ENCODE measurements around the gene UTP18. TPM values are rescaled to one million over a fixed set of nuclear protein-coding genes. Genes with fewer than 3 reads are reported as not detected.

Gene UTP18
- total and polyA plus RNA-seq, 9 of the 15 experiments (the other 6 are each of a cell fraction or from before 2014, with no cell fraction given) = 31.1 to 99.2 (median 66.7) TPM

- Histone ChIP-seq H3K27me3 (ENCODE audit: control insufficient read depth in 2 of 2, insufficient read depth in 2 of 2, low read length in 2 of 2) (peaks cover 2 to 24% of the 10 kb centered on the region in 2 experiments; a peak in 3 of 5 replicates), H3K9me3 (replicated peaks; ENCODE audit: control insufficient read depth, insufficient read depth, low read depth, low read length) (no peaks in the 10 kb centered on the region), H3K36me3 (ENCODE audit: control insufficient read depth, insufficient read depth, low read length) (no peaks in the 10 kb centered on the region), H3K27ac (ENCODE audit: extremely low read depth, low read depth, low read length) (no peak overlapping the region), H3K4me3 (no peak overlapping the region), H3K9me1 (ENCODE audit: control insufficient read depth, insufficient read depth, low read length) (no peaks in the 10 kb centered on the region), H3K4me2 (ENCODE audit: insufficient read depth, low read length) (no peak overlapping the region), H3K79me2 (ENCODE audit: control insufficient read depth, insufficient read depth, low read length) (no peaks in the 10 kb centered on the region), H4K20me1 (replicated peaks; ENCODE audit: control insufficient read depth, insufficient read depth, low read length) (no peaks in the 10 kb centered on the region; the same call in 1 of the 2 replicates), H3K4me1 (replicated peaks in 1 of 2; ENCODE audit: control insufficient read depth in 2 of 2, insufficient read depth in 2 of 2, low read length in 2 of 2) (peaks cover 0 to 4% of the 10 kb centered on the region in 2 experiments; a peak in 2 of 5 replicates), H2AFZ (ENCODE audit: low read depth, low read length) (no peak overlapping the region), H3K9ac (ENCODE audit: insufficient read depth in 1 of 2, low read depth in 2 of 2, low read length in 2 of 2) (no peak overlapping the region)
- in situ Hi-C loops (cut with MboI) = no loop called here
- no peak for DNase-seq (ENCODE audit: extremely low read depth in 1 of 4, low spot score in 3 of 4)
- FAIRE-seq = no peak
- intact Hi-C loops (cut with micrococcal nuclease) = no loop called here
- no TSS peak for BruUV-seq (replicated peaks)
- ChIA-PET POLR2A (no interaction called here), CTCF (ENCODE audit: low intra/inter-chr PET ratio) (no interaction called here)
- WGBS (ENCODE audit: insufficient coverage, low coverage, missing lambda C conversion rate) = 4% methylated on average over 3 of the region's 3 CpGs
- no peak for ATAC-seq
- TF ChIP-seq, protein P1, sequence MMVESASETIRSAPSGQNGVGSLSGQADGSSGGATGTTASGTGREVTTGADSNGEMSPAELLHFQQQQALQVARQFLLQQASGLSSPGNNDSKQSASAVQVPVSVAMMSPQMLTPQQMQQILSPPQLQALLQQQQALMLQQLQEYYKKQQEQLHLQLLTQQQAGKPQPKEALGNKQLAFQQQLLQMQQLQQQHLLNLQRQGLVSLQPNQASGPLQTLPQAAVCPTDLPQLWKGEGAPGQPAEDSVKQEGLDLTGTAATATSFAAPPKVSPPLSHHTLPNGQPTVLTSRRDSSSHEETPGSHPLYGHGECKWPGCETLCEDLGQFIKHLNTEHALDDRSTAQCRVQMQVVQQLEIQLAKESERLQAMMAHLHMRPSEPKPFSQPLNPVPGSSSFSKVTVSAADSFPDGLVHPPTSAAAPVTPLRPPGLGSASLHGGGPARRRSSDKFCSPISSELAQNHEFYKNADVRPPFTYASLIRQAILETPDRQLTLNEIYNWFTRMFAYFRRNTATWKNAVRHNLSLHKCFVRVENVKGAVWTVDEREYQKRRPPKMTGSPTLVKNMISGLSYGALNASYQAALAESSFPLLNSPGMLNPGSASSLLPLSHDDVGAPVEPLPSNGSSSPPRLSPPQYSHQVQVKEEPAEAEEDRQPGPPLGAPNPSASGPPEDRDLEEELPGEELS (CRISPR knock-in tag; IDR thresholded peaks at IDR 0.05; ENCODE audit: borderline replicate concordance) = no peak
- TF ChIP-seq SFPQ (IDR thresholded peaks at IDR 0.05; ENCODE audit: low read depth, low read length) (no peak), KDM4B (IDR thresholded peaks at IDR 0.05; ENCODE audit: borderline replicate concordance in 2 of 2, low read depth in 1 of 2) (no peak), DEAF1 (CRISPR knock-in tag; IDR thresholded peaks at IDR 0.05) (no peak), JUNB (CRISPR knock-in tag; conservative IDR thresholded peaks at IDR 0.05) (no peak), NCOA2 (IDR thresholded peaks at IDR 0.05; ENCODE audit: partially characterized antibody in 2 of 2) (no peak), SMAD1 (IDR thresholded peaks at IDR 0.05; ENCODE audit: low read depth, low read length, partially characterized antibody) (no peak), ZNF764 (CRISPR knock-in tag; IDR thresholded peaks at IDR 0.05; ENCODE audit: low read depth) (no peak), GTF2F1 (IDR thresholded peaks at IDR 0.05; ENCODE audit: low read depth, low read length) (no peak), ETV1 (tag; conservative IDR thresholded peaks at IDR 0.05; ENCODE audit: low read depth) (no peak), PCBP1 (IDR thresholded peaks at IDR 0.05; ENCODE audit: low read depth, low read length, poor library complexity, severe bottlenecking) (no peak), JUN (IDR thresholded peaks at IDR 0.05; ENCODE audit: borderline replicate concordance, low read depth, low read length) (no peak), JUN (CRISPR knock-in tag; IDR thresholded peaks at IDR 0.05; ENCODE audit: borderline replicate concordance) (no peak)
- TF ChIP-seq, protein P2, sequence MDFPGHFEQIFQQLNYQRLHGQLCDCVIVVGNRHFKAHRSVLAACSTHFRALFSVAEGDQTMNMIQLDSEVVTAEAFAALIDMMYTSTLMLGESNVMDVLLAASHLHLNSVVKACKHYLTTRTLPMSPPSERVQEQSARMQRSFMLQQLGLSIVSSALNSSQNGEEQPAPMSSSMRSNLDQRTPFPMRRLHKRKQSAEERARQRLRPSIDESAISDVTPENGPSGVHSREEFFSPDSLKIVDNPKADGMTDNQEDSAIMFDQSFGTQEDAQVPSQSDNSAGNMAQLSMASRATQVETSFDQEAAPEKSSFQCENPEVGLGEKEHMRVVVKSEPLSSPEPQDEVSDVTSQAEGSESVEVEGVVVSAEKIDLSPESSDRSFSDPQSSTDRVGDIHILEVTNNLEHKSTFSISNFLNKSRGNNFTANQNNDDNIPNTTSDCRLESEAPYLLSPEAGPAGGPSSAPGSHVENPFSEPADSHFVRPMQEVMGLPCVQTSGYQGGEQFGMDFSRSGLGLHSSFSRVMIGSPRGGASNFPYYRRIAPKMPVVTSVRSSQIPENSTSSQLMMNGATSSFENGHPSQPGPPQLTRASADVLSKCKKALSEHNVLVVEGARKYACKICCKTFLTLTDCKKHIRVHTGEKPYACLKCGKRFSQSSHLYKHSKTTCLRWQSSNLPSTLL (IDR thresholded peaks at IDR 0.05) = no peak
Observed at GRCh38 chr17:51335006-51335590, 74.8 kb downstream of the UTP18 start.
